HepG2 (cell line): Measurements from ENCODE around the gene PTPN22. TPM values are rescaled to one million over a fixed set of nuclear protein-coding genes. Genes with fewer than 3 reads are reported as not detected.

Experiments
- ATAD3A ChIP-seq: sonication (generic); formaldehyde crosslinking; IDR thresholded peaks from 2 replicates; pipeline ENCODE4 v1.4.0; 2020; ENCODE audit warnings: missing genetic modification reagents
- FOXA1 ChIP-seq, 2 experiments: fragments of 450-650 bp in 1 of 2; sonication (generic) in 1 of 2; formaldehyde crosslinking in 1 of 2; IDR thresholded peaks; 2 replicates each; pipeline versions ENCODE4 v1.4.0 to v1.6.1; 2016 to 2020; ENCODE audit warnings: missing genetic modification reagents in 1 of 2
- GLMP ChIP-seq: sonication (generic); formaldehyde crosslinking; IDR thresholded peaks from 2 replicates; pipeline ENCODE4 v1.9.0; 2021; ENCODE audit warnings: missing genetic modification reagents, mild to moderate bottlenecking, borderline replicate concordance
- HMGXB4 ChIP-seq, 2 experiments: sonication (generic) in 1 of 2; formaldehyde crosslinking in 1 of 2; IDR thresholded peaks; 2 replicates each; pipeline versions ENCODE4 v1.4.0 to v1.6.1; 2018 to 2020; ENCODE audit warnings: missing genetic modification reagents in 2 of 2, borderline replicate concordance in 1 of 2, low read depth in 1 of 2, mild to moderate bottlenecking in 1 of 2, missing biosample characterization in 1 of 2
- HNF1A ChIP-seq, 2 experiments: sonication (generic) in 1 of 2; formaldehyde crosslinking in 1 of 2; IDR thresholded peaks; 2 replicates each; pipeline versions ENCODE4 v1.4.0 to v1.6.1; 2016 to 2020; ENCODE audit warnings: borderline replicate concordance in 1 of 2, low read depth in 1 of 2, mild to moderate bottlenecking in 1 of 2, missing genetic modification reagents in 1 of 2
- IRX3 ChIP-seq: sonication (generic); formaldehyde crosslinking; IDR thresholded peaks from 2 replicates; pipeline ENCODE4 v1.8.1; 2023; ENCODE audit warnings: mild to moderate bottlenecking, low read depth, missing genetic modification reagents, borderline replicate concordance
- KDM5A ChIP-seq: fragments of 200-600 bp; sonication (generic); IDR thresholded peaks from 2 replicates; pipeline ENCODE4 v1.7.0; 2018; ENCODE audit warnings: antibody characterized with exemption, mild to moderate bottlenecking, low read length, borderline replicate concordance
- NFKBIZ ChIP-seq: IDR thresholded peaks from 2 replicates; pipeline ENCODE4 v1.6.1; 2018; ENCODE audit warnings: missing genetic modification reagents, missing compliant biosample characterization
- PHF8 ChIP-seq: sonication (generic); formaldehyde crosslinking; IDR thresholded peaks from 2 replicates; pipeline ENCODE4 v1.5.0; 2020; ENCODE audit warnings: missing genetic modification reagents
- PLSCR1 ChIP-seq: sonication (generic); formaldehyde crosslinking; IDR thresholded peaks from 2 replicates; pipeline ENCODE4 v1.5.0; 2020; ENCODE audit warnings: missing genetic modification reagents, mild to moderate bottlenecking, borderline replicate concordance
- RNF2 ChIP-seq: fragments of 450-650 bp; conservative IDR thresholded peaks from 2 replicates; pipeline ENCODE4 v1.6.1; 2016; ENCODE audit warnings: low read depth
- STAG1 ChIP-seq: sonication (generic); formaldehyde crosslinking; IDR thresholded peaks from 2 replicates; pipeline ENCODE4 v1.4.0; 2020; ENCODE audit warnings: missing genetic modification reagents
- STAT5B ChIP-seq: sonication (generic); formaldehyde crosslinking; IDR thresholded peaks from 2 replicates; pipeline ENCODE4 v1.4.0; 2020; ENCODE audit warnings: missing genetic modification reagents
- ZNF335 ChIP-seq: sonication (generic); formaldehyde crosslinking; IDR thresholded peaks from 2 replicates; pipeline ENCODE4 v1.4.0; 2020; ENCODE audit warnings: missing genetic modification reagents
- ZNF543 ChIP-seq: sonication (generic); formaldehyde crosslinking; IDR thresholded peaks from 2 replicates; pipeline ENCODE4 v1.4.0; 2020; ENCODE audit warnings: mild to moderate bottlenecking, missing genetic modification reagents
- ZNF547 ChIP-seq: sonication (generic); formaldehyde crosslinking; IDR thresholded peaks from 2 replicates; pipeline ENCODE4 v1.5.1; 2020; ENCODE audit warnings: mild to moderate bottlenecking, missing genetic modification reagents
- polyA plus RNA-seq, 8 experiments: library from polyadenylated mRNA; depleted of rRNA in 3 of 8; stranded (reverse) in 7 of 8; unstranded in 1 of 8; fragments of >200 nt; fragmentation: Illumina TruSeq in 4 of 8; extraction: Trizol in 4 of 8; gene quantifications; 2 replicates each; pipeline versions ENCODE4 v1.2.1 to v1.2.3, GENCODE V29; 2011 to 2016; ENCODE audit warnings: low read depth in 4 of 8, missing spikeins in 1 of 8, mixed read lengths in 1 of 8; ENCODE audit not compliant: insufficient read depth in 1 of 8
- total RNA-seq, 5 experiments: library from RNA; depleted of rRNA; stranded (reverse); fragments of >200 nt; fragmentation: Illumina TruSeq; extraction: Trizol; gene quantifications; 2 replicates each; pipeline ENCODE4 v1.2.3, GENCODE V29; 2016; ENCODE audit warnings: low read depth in 1 of 5

PTPN22 gene
- total and polyA plus RNA-seq, 2 of the 13 experiments (the other 11 are each of a cell fraction or from before 2014, with no cell fraction given): not detected

- TF ChIP-seq ZNF543: peak; percentile 74; the same call in 1 of the 2 replicates
- TF ChIP-seq ZNF547 (CRISPR knock-in tag): no peak
- no peak for TF ChIP-seq FOXA1 (IDR thresholded peaks at IDR 0.05)
- no peak for TF ChIP-seq FOXA1 (CRISPR knock-in tag; IDR thresholded peaks at IDR 0.05)
- no peak for TF ChIP-seq STAT5B (CRISPR knock-in tag)
- TF ChIP-seq PHF8 (CRISPR knock-in tag): peak; percentile 90
- TF ChIP-seq KDM5A: no peak
- 0 out of 2 replicates have a peak, but pooled peaks have one; percentile 31 for TF ChIP-seq RNF2
- TF ChIP-seq PLSCR1 (CRISPR knock-in tag): no peak
- TF ChIP-seq GLMP: no peak
- TF ChIP-seq HNF1A (IDR thresholded peaks at IDR 0.05; ENCODE audit: low read depth): no peak
- peak; percentile 83; the same call in 1 of the 2 replicates for TF ChIP-seq HNF1A (CRISPR knock-in tag; IDR thresholded peaks at IDR 0.05; ENCODE audit: borderline replicate concordance)
- TF ChIP-seq NFKBIZ (CRISPR knock-in tag): peak; percentile 61; the same call in 1 of the 2 replicates
- TF ChIP-seq STAG1 (CRISPR knock-in tag): peak; percentile 54
- no peak for TF ChIP-seq ATAD3A (CRISPR knock-in tag)
- no peak; the same call in 1 of the 2 replicates for TF ChIP-seq IRX3 (CRISPR knock-in tag)
- peak; percentile 96 for TF ChIP-seq HMGXB4 (CRISPR knock-in tag; IDR thresholded peaks at IDR 0.05; ENCODE audit: borderline replicate concordance in 1 of 2, low read depth in 1 of 2)
- TF ChIP-seq ZNF335 (CRISPR knock-in tag): peak; percentile 80
Observed at GRCh38 chr1:113904674-113905434, 33.3 kb upstream of the PTPN22 start, which contains the start of the genes AP4B1 and DCLRE1B (continued).
